ENCODE measurements around the gene ADSS2.

- TF ChIP-seq CTCF (IDR thresholded peaks at IDR 0.05) = no peak
- no peak for TF ChIP-seq POLR2AphosphoS5 (IDR thresholded peaks at IDR 0.05; ENCODE audit: low read depth, low read length)
- TF ChIP-seq RXRA (IDR thresholded peaks at IDR 0.05; ENCODE audit: borderline replicate concordance, low read depth) = no peak
- TF ChIP-seq FOXM1 (IDR thresholded peaks at IDR 0.05; ENCODE audit: low read depth) = no peak
- TF ChIP-seq RFX5 (IDR thresholded peaks at IDR 0.05; ENCODE audit: low read length) = no peak
- TF ChIP-seq GABPA (IDR thresholded peaks at IDR 0.05; ENCODE audit: low read depth) = no peak
- TF ChIP-seq MXI1 (IDR thresholded peaks at IDR 0.05; ENCODE audit: low read depth, low read length) = no peak
- no peak for TF ChIP-seq REST (IDR thresholded peaks at IDR 0.05; ENCODE audit: low read depth, low read length)
- TF ChIP-seq MEF2A (IDR thresholded peaks at IDR 0.05; ENCODE audit: borderline replicate concordance, low read depth) = no peak
- TF ChIP-seq JUND (IDR thresholded peaks at IDR 0.05) = no peak
- no peak for TF ChIP-seq YY1 (IDR thresholded peaks at IDR 0.05; ENCODE audit: low read depth)
- no peak for TF ChIP-seq EZH2phosphoT487 (IDR thresholded peaks at IDR 0.05; ENCODE audit: borderline replicate concordance, low read depth)
- TF ChIP-seq USF2 (IDR thresholded peaks at IDR 0.05; ENCODE audit: borderline replicate concordance, low read depth, low read length) = no peak
- TF ChIP-seq MAX (IDR thresholded peaks at IDR 0.05; ENCODE audit: low read depth) = no peak
Observed at GRCh38 chr1:244412176-244412575, 39.5 kb downstream of the ADSS2 start.
